Astrocyte (in vitro differentiated cells and primary cell): ENCODE results near the gene PLA2G4D. TPM values are rescaled to one million over a fixed set of nuclear protein-coding genes. Genes with fewer than 3 reads are reported as not detected.

Experiments
- DNase-seq: peaks from one replicate; pipeline ENCODE4 v3.0.0-alpha.2; 2010; ENCODE audit warnings: low read depth
- FAIRE-seq: peaks from 2 replicates; lab custom pipeline; 2011; peaks lifted over from hg19 to GRCh38; lab: Jason Lieb, UNC
- H2AFZ ChIP-seq: 2 replicates; pipeline ENCODE4 v1.6.0; 2012; ENCODE audit warnings: low read depth, low read length, inconsistent platforms
- H3K27ac ChIP-seq: 2 replicates; pipeline ENCODE4 v1.5.1; 2011; ENCODE audit warnings: low read depth, low read length, inconsistent platforms
- H3K27me3 ChIP-seq: 2 replicates; pipeline ENCODE4 v1.6.0; 2011; ENCODE audit warnings: low read length, inconsistent platforms; ENCODE audit not compliant: insufficient read depth
- H3K36me3 ChIP-seq: 2 replicates; pipeline ENCODE4 v1.5.1; 2011; ENCODE audit warnings: low read length, inconsistent platforms; ENCODE audit not compliant: insufficient read depth
- H3K4me1 ChIP-seq: 2 replicates; pipeline ENCODE4 v1.5.1; 2011; ENCODE audit warnings: low read length, inconsistent platforms; ENCODE audit not compliant: insufficient read depth
- H3K4me2 ChIP-seq: 2 replicates; pipeline ENCODE4 v1.6.0; 2012; ENCODE audit warnings: low read length, inconsistent platforms
- H3K4me3 ChIP-seq: 2 replicates; pipeline ENCODE4 v1.5.1; 2011; ENCODE audit warnings: low read depth, mild to moderate bottlenecking, low read length, inconsistent platforms; ENCODE audit not compliant: insufficient read depth
- H3K79me2 ChIP-seq: 2 replicates; pipeline ENCODE4 v1.6.0; 2012; ENCODE audit warnings: mild to moderate bottlenecking, low read length, inconsistent platforms; ENCODE audit not compliant: insufficient read depth
- H3K9ac ChIP-seq: 2 replicates; pipeline ENCODE4 v1.6.0; 2012; ENCODE audit warnings: mild to moderate bottlenecking, low read length, inconsistent platforms
- H3K9me3 ChIP-seq: 2 replicates; pipeline ENCODE4 v1.5.1; 2012; ENCODE audit warnings: low read depth, mild to moderate bottlenecking, low read length, inconsistent platforms; ENCODE audit not compliant: insufficient read depth
- H4K20me1 ChIP-seq: 2 replicates; pipeline ENCODE4 v1.6.0; 2012; ENCODE audit warnings: low read length, inconsistent platforms; ENCODE audit not compliant: insufficient read depth
- H3K27ac Mint-ChIP-seq: one replicate; pipeline ENCODE4 v1.8.0; 2021; ENCODE audit warnings: mild to moderate bottlenecking, mixed read lengths; ENCODE audit not compliant: unreplicated experiment
- H3K27me3 Mint-ChIP-seq: one replicate; pipeline ENCODE4 v1.8.0; 2021; ENCODE audit warnings: low read depth, mixed read lengths; ENCODE audit not compliant: unreplicated experiment
- H3K36me3 Mint-ChIP-seq: one replicate; pipeline ENCODE4 v1.8.0; 2021; ENCODE audit warnings: low read depth, mixed read lengths; ENCODE audit not compliant: unreplicated experiment
- H3K4me1 Mint-ChIP-seq: one replicate; pipeline ENCODE4 v1.8.0; 2021; ENCODE audit warnings: low read depth, mixed read lengths; ENCODE audit not compliant: unreplicated experiment
- H3K4me3 Mint-ChIP-seq: one replicate; pipeline ENCODE4 v1.8.0; 2021; ENCODE audit warnings: mild to moderate bottlenecking, moderate library complexity, mixed read lengths; ENCODE audit not compliant: unreplicated experiment
- H3K9me3 Mint-ChIP-seq: one replicate; pipeline ENCODE4 v1.8.0; 2021; ENCODE audit warnings: mild to moderate bottlenecking, mixed read lengths; ENCODE audit not compliant: unreplicated experiment
- CTCF ChIP-seq: IDR thresholded peaks from 2 replicates; pipeline ENCODE4 v1.5.1; 2011; ENCODE audit warnings: low read depth, mild to moderate bottlenecking, inconsistent platforms, low read length, moderate library complexity; ENCODE audit not compliant: insufficient read depth
- EZH2 ChIP-seq: IDR thresholded peaks from 2 replicates; pipeline ENCODE4 v1.6.1; 2012; ENCODE audit warnings: mild to moderate bottlenecking, low read length, inconsistent platforms; ENCODE audit not compliant: insufficient read depth
- total RNA-seq: library from RNA; stranded (reverse); gene quantifications from 2 replicates; pipeline ENCODE4 v1.2.1, GENCODE V29; 2021

PLA2G4D gene
- total RNA-seq, 1 donor from 2014 or later = not detected

- Histone ChIP-seq H4K20me1 (no peaks in the 10 kb centered on the region), H3K4me1 (no peaks in the 10 kb centered on the region), H3K9me3 (no peaks in the 10 kb centered on the region), H3K79me2 (no peaks in the 10 kb centered on the region), H3K27ac (no peak overlapping the region), H3K4me2 (no peak overlapping the region), H3K4me3 (no peak overlapping the region), H2AFZ (no peak overlapping the region), H3K9ac (no peak overlapping the region), H3K27me3 (peaks cover 5% of the 10 kb centered on the region), H3K36me3 (no peaks in the 10 kb centered on the region)
- Mint-ChIP-seq H3K4me1 (peaks cover 3% of the 10 kb centered on the region), H3K4me3 (no peak overlapping the region), H3K27me3 (peaks cover 57% of the 10 kb centered on the region), H3K36me3 (no peaks in the 10 kb centered on the region), H3K9me3 (no peaks in the 10 kb centered on the region), H3K27ac (no peak overlapping the region)
- DNase-seq = no peak
- FAIRE-seq = no peak
- TF ChIP-seq CTCF = no peak
- no peak for TF ChIP-seq EZH2
These were observed 40.4 kb downstream of the PLA2G4D start for GRCh38 chr15:42053914-42054313.

- FAIRE-seq = no peak
- no peak overlapping the region for H3K4me3 Mint-ChIP-seq
- no peak overlapping the region for H3K4me2 ChIP-seq
- H3K27me3 ChIP-seq = peaks cover 5% of the 10 kb centered on the region
- H3K4me1 Mint-ChIP-seq = peaks cover 3% of the 10 kb centered on the region
- no peak overlapping the region for H2AFZ ChIP-seq
- H3K9ac ChIP-seq = no peak overlapping the region
- H3K79me2 ChIP-seq = no peaks in the 10 kb centered on the region
- no peaks in the 10 kb centered on the region for H3K4me1 ChIP-seq
- no peaks in the 10 kb centered on the region for H3K36me3 Mint-ChIP-seq
- H3K36me3 ChIP-seq = no peaks in the 10 kb centered on the region
- no peaks in the 10 kb centered on the region for H3K9me3 ChIP-seq
- H3K4me3 ChIP-seq = no peak overlapping the region
- DNase-seq = no peak
- TF ChIP-seq EZH2 (no peak), CTCF (no peak)
- H3K27ac ChIP-seq = no peak overlapping the region
- H3K27ac Mint-ChIP-seq = no peak overlapping the region
- peaks cover 55% of the 10 kb centered on the region for H3K27me3 Mint-ChIP-seq
- H3K9me3 Mint-ChIP-seq = no peaks in the 10 kb centered on the region
- no peaks in the 10 kb centered on the region for H4K20me1 ChIP-seq
These were observed 41.4 kb downstream of the PLA2G4D start for GRCh38 chr15:42053010-42053409.

- H3K4me2 ChIP-seq = no peak overlapping the region
- no peaks in the 10 kb centered on the region for H3K9me3 ChIP-seq
- no peaks in the 10 kb centered on the region for H4K20me1 ChIP-seq
- no peak for TF ChIP-seq EZH2
- no peak for TF ChIP-seq CTCF
- no peak overlapping the region for H2AFZ ChIP-seq
- H3K79me2 ChIP-seq = no peaks in the 10 kb centered on the region
- DNase-seq (no peak), FAIRE-seq (no peak)
- H3K27ac Mint-ChIP-seq = no peak overlapping the region
- H3K36me3 Mint-ChIP-seq = no peaks in the 10 kb centered on the region
- H3K27ac ChIP-seq = no peak overlapping the region
- peaks cover 43% of the 10 kb centered on the region for H3K27me3 Mint-ChIP-seq
- no peaks in the 10 kb centered on the region for H3K4me1 Mint-ChIP-seq
- no peak overlapping the region for H3K4me3 Mint-ChIP-seq
- peaks cover 13% of the 10 kb centered on the region for H3K27me3 ChIP-seq
- H3K9me3 Mint-ChIP-seq = no peaks in the 10 kb centered on the region
- H3K9ac ChIP-seq = no peak overlapping the region
- H3K4me3 ChIP-seq = no peak overlapping the region
- no peaks in the 10 kb centered on the region for H3K4me1 ChIP-seq
- no peaks in the 10 kb centered on the region for H3K36me3 ChIP-seq
These were observed 43.7 kb downstream of the PLA2G4D start for GRCh38 chr15:42050484-42051255.
